ENCODE results near the gene RSPH6A. TPM values are rescaled to one million over a fixed set of nuclear protein-coding genes. Genes with fewer than 3 reads are reported as not detected.
A peak's percentile ranks its signal among the peaks of the same experiment; 100 is the strongest.

RSPH6A gene
- total RNA-seq, 1 experiment from 2014 or later = 0.55 TPM

- no peak overlapping the region for H2AFZ ChIP-seq (ENCODE audit: low read length)
- no peak overlapping the region for H3K23ac ChIP-seq (ENCODE audit: insufficient read length, low read depth, low read length)
- H3K9ac ChIP-seq (ENCODE audit: extremely low read depth, insufficient read length, low read length) = no peak overlapping the region
- H4K91ac ChIP-seq (ENCODE audit: insufficient read length, low read depth, low read length) = no peak overlapping the region
- no peaks in the 10 kb centered on the region for H3K4me1 Mint-ChIP-seq
- H3K27me3 ChIP-seq (ENCODE audit: insufficient read depth, low read length) = no peaks in the 10 kb centered on the region
- no peak overlapping the region for H2BK120ac ChIP-seq (ENCODE audit: low read depth, low read length, poor library complexity, severe bottlenecking)
- H3K9me3 Mint-ChIP-seq = no peaks in the 10 kb centered on the region
- TF ChIP-seq CTCF (conservative IDR thresholded peaks at IDR 0.05) = peak; percentile 55
- DNase-seq = no peak
- H3K9me3 ChIP-seq (ENCODE audit: control insufficient read depth, low read depth, low read length) = no peaks in the 10 kb centered on the region
- H3K27ac Mint-ChIP-seq = no peak overlapping the region
- no peaks in the 10 kb centered on the region for H4K20me1 ChIP-seq (ENCODE audit: control insufficient read depth, insufficient read depth, insufficient read length)
- no peaks in the 10 kb centered on the region for H3K79me1 ChIP-seq (ENCODE audit: insufficient read depth, low read depth, low read length, poor library complexity, severe bottlenecking)
- no peak overlapping the region for H2AK5ac ChIP-seq (ENCODE audit: insufficient read length, low read length)
- no peaks in the 10 kb centered on the region for H3K27me3 Mint-ChIP-seq (ENCODE audit: low read depth)
- no CpG with 5 or more reads among the region's 4 CpGs for WGBS (ENCODE audit: extremely low coverage, insufficient read length, low lambda C conversion rate)
- H3K79me2 ChIP-seq (ENCODE audit: insufficient read depth, low read length) = no peaks in the 10 kb centered on the region
- no peak overlapping the region for H2BK12ac ChIP-seq (ENCODE audit: insufficient read length, low read depth, low read length)
- no peak overlapping the region for H3K18ac ChIP-seq (ENCODE audit: insufficient read length, low read depth, low read length)
- peaks cover 54 to 90% (median 76%) of the 10 kb centered on the region in 3 experiments for H3K36me3 Mint-ChIP-seq (ENCODE audit: insufficient read depth in 1 of 3, low read depth in 3 of 3)
- no peak overlapping the region for H4K8ac ChIP-seq (replicated peaks; ENCODE audit: insufficient read length, low read depth, low read length)
- no peak overlapping the region for H3K27ac ChIP-seq (ENCODE audit: insufficient read length, low read depth, low read length)
- H4K5ac ChIP-seq (ENCODE audit: insufficient read length, low read depth, low read length) = no peak overlapping the region
- no peak overlapping the region for H2BK5ac ChIP-seq (ENCODE audit: insufficient read length, low read length)
- H3K23me2 ChIP-seq (ENCODE audit: insufficient read length, low read depth, low read length, poor library complexity, severe bottlenecking) = no peaks in the 10 kb centered on the region
- H3K14ac ChIP-seq (ENCODE audit: insufficient read depth, low read length) = no peak overlapping the region
- H2BK15ac ChIP-seq (ENCODE audit: low read depth, low read length) = no peak overlapping the region
- no peak overlapping the region for H3K4me3 Mint-ChIP-seq
- no peak overlapping the region for H3K4ac ChIP-seq (ENCODE audit: low read depth, low read length)
- H3K4me2 ChIP-seq (ENCODE audit: insufficient read depth, insufficient read length, low read length) = no peak overlapping the region
- no peak overlapping the region for H3T11ph ChIP-seq (ENCODE audit: low read length)
- no peak overlapping the region for H2BK20ac ChIP-seq (ENCODE audit: low read depth, low read length, poor library complexity, severe bottlenecking)
- no peaks in the 10 kb centered on the region for H3K4me1 ChIP-seq (ENCODE audit: insufficient read depth, low read length)
- no peak overlapping the region for H3K56ac ChIP-seq (ENCODE audit: insufficient read length, low read depth, low read length)
Observed at GRCh38 chr19:45848922-45849321, 33.8 kb upstream of the RSPH6A start.

Measured in H9 (cell line).